Neural progenitor cell (in vitro differentiated cells): ENCODE results near the gene MRC1.

Source experiments
- EZH2 ChIP-seq: fragments of 200-600 bp; sonication (generic); IDR thresholded peaks from 2 replicates; pipeline ENCODE4 v1.6.1; 2017; ENCODE audit warnings: antibody characterized with exemption, mild to moderate bottlenecking, moderate library complexity
- EZH2phosphoT487 ChIP-seq: fragments of 200-600 bp; sonication (generic); IDR thresholded peaks from 2 replicates; pipeline ENCODE4 v1.6.1; 2017; ENCODE audit warnings: antibody characterized with exemption
- TF ChIP-seq, protein P1 (sequence below): fragments of 200-600 bp; sonication (generic); IDR thresholded peaks from 2 replicates; pipeline ENCODE4 v1.5.1; 2017; ENCODE audit warnings: antibody characterized with exemption, mild to moderate bottlenecking

DNA sequence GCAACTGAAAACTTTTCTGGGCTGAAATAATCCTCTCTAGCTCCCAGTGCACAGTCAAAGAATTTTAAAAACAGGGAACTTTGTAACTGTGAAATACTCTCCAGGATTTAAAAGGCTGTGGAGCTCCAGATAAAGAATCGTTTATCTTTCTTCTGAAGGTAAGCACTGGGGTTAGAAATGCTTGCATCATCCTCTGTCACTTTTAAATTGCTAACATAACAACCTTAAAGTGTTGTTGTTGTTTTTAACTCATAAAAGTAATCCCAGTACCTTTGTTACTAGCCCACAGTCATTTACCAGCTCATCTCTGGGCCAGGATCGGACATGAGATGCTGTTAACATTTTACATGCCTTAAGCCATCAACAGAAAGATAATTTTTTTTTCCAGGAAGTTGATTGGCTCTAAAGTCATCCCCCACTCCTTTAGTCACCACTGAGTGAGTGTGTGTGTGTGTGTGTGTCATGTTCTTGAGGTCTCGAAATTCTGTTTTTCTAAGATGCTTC is 142.8 kb downstream of the MRC1 start, which contains the start of gene SLC39A12:
- TF ChIP-seq EZH2phosphoT487 (no peak), EZH2 (no peak)
- TF ChIP-seq, protein P1, sequence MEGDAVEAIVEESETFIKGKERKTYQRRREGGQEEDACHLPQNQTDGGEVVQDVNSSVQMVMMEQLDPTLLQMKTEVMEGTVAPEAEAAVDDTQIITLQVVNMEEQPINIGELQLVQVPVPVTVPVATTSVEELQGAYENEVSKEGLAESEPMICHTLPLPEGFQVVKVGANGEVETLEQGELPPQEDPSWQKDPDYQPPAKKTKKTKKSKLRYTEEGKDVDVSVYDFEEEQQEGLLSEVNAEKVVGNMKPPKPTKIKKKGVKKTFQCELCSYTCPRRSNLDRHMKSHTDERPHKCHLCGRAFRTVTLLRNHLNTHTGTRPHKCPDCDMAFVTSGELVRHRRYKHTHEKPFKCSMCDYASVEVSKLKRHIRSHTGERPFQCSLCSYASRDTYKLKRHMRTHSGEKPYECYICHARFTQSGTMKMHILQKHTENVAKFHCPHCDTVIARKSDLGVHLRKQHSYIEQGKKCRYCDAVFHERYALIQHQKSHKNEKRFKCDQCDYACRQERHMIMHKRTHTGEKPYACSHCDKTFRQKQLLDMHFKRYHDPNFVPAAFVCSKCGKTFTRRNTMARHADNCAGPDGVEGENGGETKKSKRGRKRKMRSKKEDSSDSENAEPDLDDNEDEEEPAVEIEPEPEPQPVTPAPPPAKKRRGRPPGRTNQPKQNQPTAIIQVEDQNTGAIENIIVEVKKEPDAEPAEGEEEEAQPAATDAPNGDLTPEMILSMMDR = no peak
